HG02571 (cell line): ENCODE measurements around the gene TMEM132D.

ENCODE experiments used
- ATAC-seq: cut with Tn5 transposase; IDR thresholded peaks from one replicate; pipeline ENCODE4 v1.9.1; 2021; ENCODE audit warnings: mild to moderate bottlenecking, moderate library complexity; ENCODE audit not compliant: unreplicated experiment

The TMEM132D gene

GRCh38 chr12:129750421-129750820 lies 153.4 kb downstream of the TMEM132D start:
- ATAC-seq, result no peak

- ATAC-seq, result no peak
Observed at GRCh38 chr12:129746318-129746717, 157.5 kb downstream of the TMEM132D start.

- no peak for ATAC-seq
Observed at GRCh38 chr12:129729170-129729569, 174.7 kb downstream of the TMEM132D start.

GRCh38 chr12:129727100-129727499 lies 176.7 kb downstream of the TMEM132D start:
- no peak for ATAC-seq

- no peak for ATAC-seq
Observed at GRCh38 chr12:129723260-129723659, 180.6 kb downstream of the TMEM132D start.

GRCh38 chr12:129720618-129721017 lies 183.2 kb downstream of the TMEM132D start:
- ATAC-seq, result no peak

- ATAC-seq, result no peak
Observed at GRCh38 chr12:129719416-129719815, 184.4 kb downstream of the TMEM132D start.

GRCh38 chr12:129717438-129717837 lies 186.4 kb downstream of the TMEM132D start:
- no peak for ATAC-seq

GRCh38 chr12:129716825-129717224 lies 187.0 kb downstream of the TMEM132D start:
- ATAC-seq, result no peak

- no peak for ATAC-seq
Observed at GRCh38 chr12:129706716-129707115, 197.1 kb downstream of the TMEM132D start.

GRCh38 chr12:129704232-129704830 lies 199.5 kb downstream of the TMEM132D start:
- no peak for ATAC-seq

- no peak for ATAC-seq
Observed at GRCh38 chr12:129701631-129702101, 202.2 kb downstream of the TMEM132D start.

GRCh38 chr12:129700036-129700435 lies 203.8 kb downstream of the TMEM132D start:
- ATAC-seq, result no peak

GRCh38 chr12:129696926-129697325 lies 206.9 kb downstream of the TMEM132D start:
- no peak for ATAC-seq

GRCh38 chr12:129696405-129696804 lies 207.4 kb downstream of the TMEM132D start:
- no peak for ATAC-seq

GRCh38 chr12:129693731-129694130 lies 210.1 kb downstream of the TMEM132D start:
- no peak for ATAC-seq

GRCh38 chr12:129687731-129688130 lies 216.1 kb downstream of the TMEM132D start:
- ATAC-seq, result no peak

GRCh38 chr12:129681830-129682229 lies 222.0 kb downstream of the TMEM132D start:
- no peak for ATAC-seq

- no peak for ATAC-seq
Observed at GRCh38 chr12:129681151-129681550, 222.7 kb downstream of the TMEM132D start.

GRCh38 chr12:129676411-129676810 lies 227.4 kb downstream of the TMEM132D start:
- ATAC-seq, result no peak

GRCh38 chr12:129675947-129676346 lies 227.9 kb downstream of the TMEM132D start:
- no peak for ATAC-seq

GRCh38 chr12:129675496-129675895 lies 228.3 kb downstream of the TMEM132D start:
- ATAC-seq, result no peak

GRCh38 chr12:129673806-129674205 lies 230.0 kb downstream of the TMEM132D start:
- ATAC-seq, result no peak
